DND-41 (cell line): ENCODE measurements around the gene TNFAIP2.

Experiments
- EZH2 ChIP-seq: IDR thresholded peaks from 3 replicates; pipeline ENCODE4 v1.6.1; 2012; ENCODE audit warnings: borderline replicate concordance, low read depth, mild to moderate bottlenecking, moderate library complexity, low read length, inconsistent platforms; ENCODE audit not compliant: severe bottlenecking
- TF ChIP-seq, protein P1 (sequence below): IDR thresholded peaks from 2 replicates; pipeline ENCODE4 v1.5.1; 2012; ENCODE audit warnings: borderline replicate concordance, low read length, moderate library complexity, mild to moderate bottlenecking; ENCODE audit not compliant: poor library complexity, severe bottlenecking; ENCODE audit errors: extremely low read depth

DNA sequence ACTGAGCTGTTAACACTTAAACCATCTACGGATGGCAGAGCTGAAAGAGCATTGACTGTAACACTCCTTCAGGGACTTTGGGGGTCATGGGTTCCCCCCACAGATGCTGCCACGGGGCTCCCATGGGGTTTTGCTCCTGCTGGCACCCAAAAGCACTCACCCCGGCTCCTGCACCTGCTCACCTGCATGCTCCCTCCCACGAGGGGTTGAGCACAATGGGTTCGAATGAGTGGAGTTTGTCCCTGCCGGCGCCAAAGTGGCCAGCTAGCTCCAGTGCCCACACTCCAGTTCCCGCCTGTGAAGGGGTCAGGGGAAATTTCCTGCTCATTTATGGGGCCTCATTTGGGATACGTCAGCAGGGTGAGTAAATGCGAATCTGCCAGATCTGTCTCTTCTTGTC lies 40.7 kb downstream of the TNFAIP2 start:
- TF ChIP-seq EZH2, result no peak
- TF ChIP-seq, protein P1, sequence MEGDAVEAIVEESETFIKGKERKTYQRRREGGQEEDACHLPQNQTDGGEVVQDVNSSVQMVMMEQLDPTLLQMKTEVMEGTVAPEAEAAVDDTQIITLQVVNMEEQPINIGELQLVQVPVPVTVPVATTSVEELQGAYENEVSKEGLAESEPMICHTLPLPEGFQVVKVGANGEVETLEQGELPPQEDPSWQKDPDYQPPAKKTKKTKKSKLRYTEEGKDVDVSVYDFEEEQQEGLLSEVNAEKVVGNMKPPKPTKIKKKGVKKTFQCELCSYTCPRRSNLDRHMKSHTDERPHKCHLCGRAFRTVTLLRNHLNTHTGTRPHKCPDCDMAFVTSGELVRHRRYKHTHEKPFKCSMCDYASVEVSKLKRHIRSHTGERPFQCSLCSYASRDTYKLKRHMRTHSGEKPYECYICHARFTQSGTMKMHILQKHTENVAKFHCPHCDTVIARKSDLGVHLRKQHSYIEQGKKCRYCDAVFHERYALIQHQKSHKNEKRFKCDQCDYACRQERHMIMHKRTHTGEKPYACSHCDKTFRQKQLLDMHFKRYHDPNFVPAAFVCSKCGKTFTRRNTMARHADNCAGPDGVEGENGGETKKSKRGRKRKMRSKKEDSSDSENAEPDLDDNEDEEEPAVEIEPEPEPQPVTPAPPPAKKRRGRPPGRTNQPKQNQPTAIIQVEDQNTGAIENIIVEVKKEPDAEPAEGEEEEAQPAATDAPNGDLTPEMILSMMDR, result no peak
